Measurements from ENCODE around the gene RFPL2.

DNA sequence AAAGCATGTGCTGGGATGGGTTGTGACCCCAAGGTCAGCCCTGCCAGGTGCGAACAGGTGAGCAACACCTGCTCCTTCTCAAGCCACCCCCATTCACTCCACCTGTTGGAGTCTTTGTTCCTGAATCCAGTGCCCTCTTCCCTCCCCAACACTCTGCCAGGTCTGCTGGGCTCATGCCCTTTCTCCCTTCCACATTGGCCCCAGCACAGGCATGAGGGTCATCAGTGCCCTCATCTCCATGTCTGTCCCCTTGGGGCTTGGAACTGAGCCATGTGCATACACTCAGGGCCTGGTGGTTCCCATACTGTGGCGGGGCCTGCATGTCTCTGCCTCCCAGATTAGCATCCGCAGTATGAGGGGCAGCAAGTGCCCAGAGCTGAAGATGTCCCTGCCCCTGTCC lies 19.1 kb downstream of the RFPL2 start:
- TF ChIP-seq, protein P1, sequence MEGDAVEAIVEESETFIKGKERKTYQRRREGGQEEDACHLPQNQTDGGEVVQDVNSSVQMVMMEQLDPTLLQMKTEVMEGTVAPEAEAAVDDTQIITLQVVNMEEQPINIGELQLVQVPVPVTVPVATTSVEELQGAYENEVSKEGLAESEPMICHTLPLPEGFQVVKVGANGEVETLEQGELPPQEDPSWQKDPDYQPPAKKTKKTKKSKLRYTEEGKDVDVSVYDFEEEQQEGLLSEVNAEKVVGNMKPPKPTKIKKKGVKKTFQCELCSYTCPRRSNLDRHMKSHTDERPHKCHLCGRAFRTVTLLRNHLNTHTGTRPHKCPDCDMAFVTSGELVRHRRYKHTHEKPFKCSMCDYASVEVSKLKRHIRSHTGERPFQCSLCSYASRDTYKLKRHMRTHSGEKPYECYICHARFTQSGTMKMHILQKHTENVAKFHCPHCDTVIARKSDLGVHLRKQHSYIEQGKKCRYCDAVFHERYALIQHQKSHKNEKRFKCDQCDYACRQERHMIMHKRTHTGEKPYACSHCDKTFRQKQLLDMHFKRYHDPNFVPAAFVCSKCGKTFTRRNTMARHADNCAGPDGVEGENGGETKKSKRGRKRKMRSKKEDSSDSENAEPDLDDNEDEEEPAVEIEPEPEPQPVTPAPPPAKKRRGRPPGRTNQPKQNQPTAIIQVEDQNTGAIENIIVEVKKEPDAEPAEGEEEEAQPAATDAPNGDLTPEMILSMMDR (conservative IDR thresholded peaks at IDR 0.05) = no peak
- TF ChIP-seq EZH2 (IDR thresholded peaks at IDR 0.05; ENCODE audit: low read depth) = no peak

Measured in PC-9 (cell line).